A673 (cell line): ENCODE measurements around the gene KIAA1191. TPM values are rescaled to one million over a fixed set of nuclear protein-coding genes. Genes with fewer than 3 reads are reported as not detected.

Source experiments
- BruUV-seq: library from RNA; stranded (reverse); fragments of 400-500 nt; replicated peaks from 2 replicates; lab custom pipeline; 2021; lab: Mats Ljungman, UMichigan
- CTCF ChIA-PET: fragments of 300-600 bp; sonication (Branson Sonifier 250); formaldehyde crosslinking; loops from one replicate; lab custom pipeline; 2022; ENCODE audit warnings: antibody characterized with exemption; lab: Charles Lee
- POLR2A ChIA-PET: fragments of 300-600 bp; sonication (Branson Sonifier 250); formaldehyde crosslinking; loops from one replicate; lab custom pipeline; 2022; ENCODE audit warnings: antibody characterized with exemption; ENCODE audit not compliant: low non-redundant PET; lab: Charles Lee
- DNase-seq: peaks from one replicate; pipeline ENCODE4 v3.0.0-alpha.2; 2015; ENCODE audit warnings: low spot score
- H3K27ac ChIP-seq: fragments of 200-600 bp; sonication (generic); 2 replicates; pipeline ENCODE4 v1.5.1; 2016; ENCODE audit warnings: mixed run types, low read depth, mild to moderate bottlenecking, mixed read lengths, antibody characterized with exemption, low read length; ENCODE audit not compliant: poor library complexity, severe bottlenecking
- H3K27me3 ChIP-seq: fragments of 200-600 bp; sonication (generic); replicated peaks from 2 replicates; pipeline ENCODE4 v1.6.1; 2017; ENCODE audit warnings: mixed run types, low read depth, mild to moderate bottlenecking, mixed read lengths, antibody characterized with exemption, low read length; ENCODE audit not compliant: insufficient read depth, poor library complexity
- H3K36me3 ChIP-seq: fragments of 200-600 bp; sonication (generic); 2 replicates; pipeline ENCODE4 v1.6.1; 2016; ENCODE audit warnings: mixed run types, mild to moderate bottlenecking, mixed read lengths, antibody characterized with exemption, low read length; ENCODE audit not compliant: insufficient read depth, poor library complexity, severe bottlenecking
- H3K4me1 ChIP-seq: fragments of 200-600 bp; sonication (generic); 2 replicates; pipeline ENCODE4 v1.6.1; 2017; ENCODE audit warnings: mixed run types, mild to moderate bottlenecking, mixed read lengths, antibody characterized with exemption, low read length; ENCODE audit not compliant: insufficient read depth, poor library complexity, severe bottlenecking
- H3K4me3 ChIP-seq: fragments of 200-600 bp; sonication (generic); 2 replicates; pipeline ENCODE4 v1.5.1; 2016; ENCODE audit warnings: low read depth, mixed run types, mild to moderate bottlenecking, mixed read lengths, low read length; ENCODE audit not compliant: poor library complexity, severe bottlenecking
- H3K9me3 ChIP-seq: fragments of 200-600 bp; sonication (generic); 2 replicates; pipeline ENCODE4 v1.6.1; 2016; ENCODE audit warnings: mixed run types, low read depth, mild to moderate bottlenecking, mixed read lengths, antibody characterized with exemption, low read length; ENCODE audit not compliant: poor library complexity, severe bottlenecking
- EZH2 ChIP-seq: fragments of 200-600 bp; sonication (generic); IDR thresholded peaks from 2 replicates; pipeline ENCODE4 v1.6.1; 2017; ENCODE audit warnings: borderline replicate concordance, low read depth, mild to moderate bottlenecking, mixed read lengths, antibody characterized with exemption, low read length; ENCODE audit not compliant: poor library complexity, severe bottlenecking
- intact Hi-C: fragments of 100-400 bp; cut with micrococcal nuclease; formaldehyde crosslinking; loops from one replicate; pipeline ENCODE4 v1.10.0; 2022; ENCODE audit not compliant: unreplicated experiment
- total RNA-seq: library from RNA; stranded (reverse); gene quantifications from 2 replicates; pipeline ENCODE4 v1.2.3, GENCODE V29; 2021
- TF ChIP-seq, protein P1 (sequence below): fragments of 300-800, 200-600 bp; sonication (generic); conservative IDR thresholded peaks from 2 replicates; pipeline ENCODE4 v1.5.1; 2017; ENCODE audit warnings: low read depth, mild to moderate bottlenecking, antibody characterized with exemption, low read length, moderate library complexity, mixed read lengths

KIAA1191 gene
- total RNA-seq, 1 experiment from 2014 or later = 99.3 TPM

DNA sequence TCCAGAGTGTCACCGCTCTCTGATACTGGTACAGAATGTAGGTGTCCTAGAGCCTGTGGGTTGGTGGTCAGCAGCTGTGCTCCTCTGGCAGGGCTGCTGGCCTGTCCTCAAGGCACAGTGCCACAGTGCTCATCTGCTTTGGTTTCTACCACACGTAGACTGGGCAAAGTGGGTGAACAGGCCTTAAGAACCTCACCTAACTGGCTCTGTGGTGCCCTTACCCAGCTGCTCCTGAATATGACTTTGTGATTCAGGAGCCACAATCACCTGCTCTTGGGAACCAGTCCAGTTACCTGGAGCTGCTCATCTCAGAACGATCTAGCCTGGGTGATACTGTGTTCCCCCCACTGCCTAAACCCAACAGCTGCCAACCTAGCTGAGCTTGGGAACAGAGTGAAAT, 20.4 kb upstream of the KIAA1191 start:
- intact Hi-C loops = no loop called here
- Histone ChIP-seq H3K4me1 (peaks cover 5% of the 10 kb centered on the region), H3K27ac (no peak overlapping the region), H3K9me3 (no peaks in the 10 kb centered on the region), H3K4me3 (no peak overlapping the region), H3K27me3 (no peaks in the 10 kb centered on the region), H3K36me3 (peaks cover 44% of the 10 kb centered on the region)
- no TSS peak for BruUV-seq
- CTCF ChIA-PET = no interaction called here
- no peak for DNase-seq
- POLR2A ChIA-PET = no interaction called here
- TF ChIP-seq, protein P1, sequence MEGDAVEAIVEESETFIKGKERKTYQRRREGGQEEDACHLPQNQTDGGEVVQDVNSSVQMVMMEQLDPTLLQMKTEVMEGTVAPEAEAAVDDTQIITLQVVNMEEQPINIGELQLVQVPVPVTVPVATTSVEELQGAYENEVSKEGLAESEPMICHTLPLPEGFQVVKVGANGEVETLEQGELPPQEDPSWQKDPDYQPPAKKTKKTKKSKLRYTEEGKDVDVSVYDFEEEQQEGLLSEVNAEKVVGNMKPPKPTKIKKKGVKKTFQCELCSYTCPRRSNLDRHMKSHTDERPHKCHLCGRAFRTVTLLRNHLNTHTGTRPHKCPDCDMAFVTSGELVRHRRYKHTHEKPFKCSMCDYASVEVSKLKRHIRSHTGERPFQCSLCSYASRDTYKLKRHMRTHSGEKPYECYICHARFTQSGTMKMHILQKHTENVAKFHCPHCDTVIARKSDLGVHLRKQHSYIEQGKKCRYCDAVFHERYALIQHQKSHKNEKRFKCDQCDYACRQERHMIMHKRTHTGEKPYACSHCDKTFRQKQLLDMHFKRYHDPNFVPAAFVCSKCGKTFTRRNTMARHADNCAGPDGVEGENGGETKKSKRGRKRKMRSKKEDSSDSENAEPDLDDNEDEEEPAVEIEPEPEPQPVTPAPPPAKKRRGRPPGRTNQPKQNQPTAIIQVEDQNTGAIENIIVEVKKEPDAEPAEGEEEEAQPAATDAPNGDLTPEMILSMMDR = no peak
- no peak for TF ChIP-seq EZH2

GRCh38 chr5:176381423-176381822, 19.9 kb upstream of the KIAA1191 start:
- Histone ChIP-seq H3K27ac (no peak overlapping the region), H3K27me3 (no peaks in the 10 kb centered on the region), H3K4me3 (no peak overlapping the region), H3K36me3 (peaks cover 40% of the 10 kb centered on the region), H3K9me3 (no peaks in the 10 kb centered on the region), H3K4me1 (no peaks in the 10 kb centered on the region)
- CTCF ChIA-PET = no interaction called here
- POLR2A ChIA-PET = no interaction called here
- DNase-seq = no peak
- BruUV-seq = no TSS peak
- TF ChIP-seq, protein P1 = no peak
- no peak for TF ChIP-seq EZH2
- intact Hi-C loops = no loop called here

DNA sequence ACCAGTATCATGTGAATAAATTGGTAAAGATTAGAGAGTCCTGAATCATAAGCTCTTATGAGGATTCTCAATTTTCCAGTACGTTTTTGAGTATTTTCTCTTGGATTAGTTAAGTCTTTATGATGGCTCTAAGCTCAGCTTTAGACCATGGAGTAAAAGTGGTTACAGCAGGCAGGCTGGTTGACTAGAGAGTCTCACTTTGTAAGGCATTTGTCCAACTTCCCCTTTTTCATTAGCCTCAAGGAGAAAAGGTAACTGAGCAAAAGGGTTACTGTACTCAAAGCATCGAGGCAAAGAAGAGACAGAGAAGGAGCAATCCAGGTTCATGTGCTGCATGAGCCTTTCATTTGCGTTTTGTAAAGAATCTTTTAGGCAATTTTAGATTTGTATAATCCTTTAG, 18.3 kb upstream of the KIAA1191 start:
- H3K4me3 ChIP-seq = no peak overlapping the region
- H3K4me1 ChIP-seq = no peaks in the 10 kb centered on the region
- intact Hi-C loops = no loop called here
- TF ChIP-seq, protein P1 = no peak
- TF ChIP-seq EZH2 = no peak
- CTCF ChIA-PET = no interaction called here
- peaks cover 26% of the 10 kb centered on the region for H3K36me3 ChIP-seq
- no peak for DNase-seq
- POLR2A ChIA-PET = no interaction called here
- no TSS peak for BruUV-seq
- no peak overlapping the region for H3K27ac ChIP-seq
- H3K9me3 ChIP-seq = no peaks in the 10 kb centered on the region
- H3K27me3 ChIP-seq = no peaks in the 10 kb centered on the region
